ENCODE results near the gene GABRG3.

DNA sequence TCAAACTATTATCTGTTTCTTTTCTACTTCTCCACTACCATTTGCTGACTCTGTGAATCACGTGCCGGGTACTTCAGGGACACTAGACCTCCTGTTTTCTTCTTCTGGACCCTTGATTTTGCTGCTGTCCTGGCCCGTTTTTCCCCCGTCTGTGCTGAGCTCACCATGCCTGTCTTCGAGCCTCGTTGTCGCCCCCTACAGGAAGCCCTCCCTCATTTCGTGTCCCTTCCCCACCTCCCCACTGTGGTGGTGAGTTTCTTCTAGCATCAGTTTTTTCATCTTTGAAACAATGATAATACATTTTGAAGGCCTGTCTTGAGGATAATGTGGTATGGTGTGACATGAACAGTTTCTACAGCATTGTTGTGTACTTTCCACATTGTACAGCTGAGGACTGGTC lies 12.8 kb downstream of the GABRG3 start:
- TF ChIP-seq, protein P1, sequence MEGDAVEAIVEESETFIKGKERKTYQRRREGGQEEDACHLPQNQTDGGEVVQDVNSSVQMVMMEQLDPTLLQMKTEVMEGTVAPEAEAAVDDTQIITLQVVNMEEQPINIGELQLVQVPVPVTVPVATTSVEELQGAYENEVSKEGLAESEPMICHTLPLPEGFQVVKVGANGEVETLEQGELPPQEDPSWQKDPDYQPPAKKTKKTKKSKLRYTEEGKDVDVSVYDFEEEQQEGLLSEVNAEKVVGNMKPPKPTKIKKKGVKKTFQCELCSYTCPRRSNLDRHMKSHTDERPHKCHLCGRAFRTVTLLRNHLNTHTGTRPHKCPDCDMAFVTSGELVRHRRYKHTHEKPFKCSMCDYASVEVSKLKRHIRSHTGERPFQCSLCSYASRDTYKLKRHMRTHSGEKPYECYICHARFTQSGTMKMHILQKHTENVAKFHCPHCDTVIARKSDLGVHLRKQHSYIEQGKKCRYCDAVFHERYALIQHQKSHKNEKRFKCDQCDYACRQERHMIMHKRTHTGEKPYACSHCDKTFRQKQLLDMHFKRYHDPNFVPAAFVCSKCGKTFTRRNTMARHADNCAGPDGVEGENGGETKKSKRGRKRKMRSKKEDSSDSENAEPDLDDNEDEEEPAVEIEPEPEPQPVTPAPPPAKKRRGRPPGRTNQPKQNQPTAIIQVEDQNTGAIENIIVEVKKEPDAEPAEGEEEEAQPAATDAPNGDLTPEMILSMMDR (IDR thresholded peaks at IDR 0.05): no peak
- no peak for TF ChIP-seq POLR2A (IDR thresholded peaks at IDR 0.05)

All from breast epithelium (tissue), 3 donors.